HG03159 (cell line): ENCODE results near the gene ASF1B.
A peak's percentile ranks its signal among the peaks of the same experiment; 100 is the strongest.

ENCODE experiments used
- ATAC-seq: cut with Tn5 transposase; IDR thresholded peaks from one replicate; pipeline ENCODE4 v1.9.1; 2021; ENCODE audit warnings: mild to moderate bottlenecking, moderate library complexity; ENCODE audit not compliant: unreplicated experiment

ASF1B gene

DNA sequence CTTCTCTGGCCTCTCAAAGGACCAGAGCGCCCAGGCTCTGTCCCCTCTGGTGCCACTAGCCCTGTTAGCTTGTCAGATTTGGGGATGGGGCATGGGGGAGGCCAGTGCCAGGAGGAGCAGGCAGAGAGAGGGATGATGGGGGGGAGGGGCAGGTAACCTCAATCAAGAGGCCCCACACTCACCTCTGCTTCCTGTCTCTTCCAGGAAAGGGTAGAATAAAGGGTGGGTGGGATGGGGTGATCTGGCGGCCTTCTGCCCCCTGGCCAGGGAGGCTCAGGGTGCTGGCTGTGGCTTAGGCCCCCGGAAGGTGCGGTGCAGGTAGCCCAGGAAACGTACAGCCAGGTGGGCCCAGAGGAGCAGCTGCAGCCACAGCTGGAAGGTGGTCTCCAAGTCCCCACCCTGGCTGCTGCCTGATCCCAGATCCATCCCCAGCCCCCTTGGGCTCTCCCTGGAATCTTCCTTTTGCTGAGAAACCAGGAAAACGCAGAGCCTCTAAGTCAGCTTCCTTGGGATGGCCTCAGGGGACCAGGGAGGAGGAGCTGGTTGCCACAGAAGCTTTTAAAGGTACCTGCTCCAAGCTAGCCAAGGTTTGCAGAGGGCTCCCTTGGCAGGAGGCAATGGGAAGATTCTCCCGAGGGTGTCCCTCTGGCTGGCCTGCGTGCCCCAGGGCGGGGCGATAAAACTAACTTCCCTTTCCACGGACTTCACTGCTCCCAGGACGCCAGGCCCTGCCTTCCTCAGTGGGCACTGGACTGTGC is 24.2 kb downstream of the ASF1B start:
- no peak for ATAC-seq

DNA sequence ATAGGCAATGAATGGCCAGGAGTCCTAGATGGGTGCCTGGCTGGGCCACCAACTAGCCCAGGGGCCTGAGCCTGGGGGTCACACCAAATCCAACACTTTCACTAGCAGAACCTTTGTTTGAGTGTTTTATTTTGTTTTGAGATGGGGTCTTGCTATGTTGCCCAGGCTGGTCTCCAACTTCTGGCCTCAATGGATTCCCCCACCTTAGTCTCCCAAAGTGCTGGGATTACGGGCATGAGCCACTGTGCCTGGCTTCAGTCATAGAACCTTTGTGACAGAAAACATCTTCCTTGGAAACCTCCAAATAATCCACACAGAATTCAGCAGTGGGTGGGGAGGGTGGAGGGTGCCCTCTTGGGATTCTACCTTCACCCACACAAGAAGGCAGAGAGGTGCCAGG is 24.9 kb downstream of the ASF1B start:
- ATAC-seq = no peak

DNA sequence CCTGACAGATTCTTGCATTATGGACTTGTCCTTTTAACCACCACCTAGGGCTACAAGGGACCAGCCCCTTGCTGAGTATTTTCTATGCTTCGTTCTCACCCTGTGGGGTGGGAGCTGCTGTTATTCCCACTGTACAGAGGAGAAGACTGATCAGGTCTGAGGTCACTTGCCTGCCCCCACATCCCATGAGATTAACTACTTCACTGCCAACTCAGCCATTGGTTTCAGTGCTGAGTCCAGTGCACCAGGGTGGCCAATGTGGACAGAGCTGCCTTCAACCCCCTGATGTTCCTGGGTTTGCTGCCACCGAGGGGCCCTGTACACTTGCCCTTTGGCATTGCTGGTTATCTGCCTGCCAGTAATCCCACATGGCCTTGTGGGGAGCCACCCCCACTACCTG is 25.7 kb downstream of the ASF1B start:
- ATAC-seq = no peak

DNA sequence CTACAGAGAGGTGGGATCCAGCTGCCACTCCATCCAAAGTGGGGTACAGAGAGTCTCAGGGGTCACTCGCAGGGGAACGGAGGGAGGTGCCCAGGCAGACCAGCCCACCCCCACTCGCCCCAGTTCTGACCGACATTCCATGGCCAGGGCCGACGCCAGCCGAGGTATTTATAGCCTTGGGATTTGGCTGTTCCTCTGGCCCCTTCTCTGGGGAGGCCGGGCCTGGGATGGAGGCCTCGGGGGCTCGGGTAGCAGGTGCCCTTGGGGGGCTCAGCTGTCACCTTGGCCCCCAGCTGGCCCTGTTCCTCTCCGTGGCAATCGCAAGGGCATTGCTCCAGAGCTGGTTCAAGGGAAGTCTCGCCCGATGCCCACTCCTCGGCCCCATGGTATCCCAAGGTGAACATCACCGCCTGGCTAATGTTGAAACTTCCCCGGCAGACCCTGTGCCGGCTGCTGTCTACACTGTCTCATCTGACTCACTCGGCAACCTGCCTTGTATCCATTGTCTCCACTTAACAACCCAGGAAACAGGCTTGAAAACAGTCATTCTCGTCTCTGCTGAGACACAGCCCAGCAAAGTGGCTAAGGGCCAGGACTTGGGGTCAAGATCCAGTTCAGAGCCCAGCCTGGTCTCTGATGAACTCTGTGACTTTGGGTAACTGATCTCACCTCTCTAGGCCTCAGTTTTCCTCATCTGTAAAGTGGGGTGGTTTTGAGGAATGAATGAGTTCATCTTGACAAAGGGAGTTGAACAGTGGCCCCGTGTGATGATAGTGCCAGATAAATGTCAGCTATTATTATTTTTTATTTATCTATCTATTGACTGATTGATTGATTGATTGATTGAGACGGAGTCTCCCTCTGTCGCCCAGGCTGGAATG is 28.6 kb downstream of the ASF1B start:
- no peak for ATAC-seq

DNA sequence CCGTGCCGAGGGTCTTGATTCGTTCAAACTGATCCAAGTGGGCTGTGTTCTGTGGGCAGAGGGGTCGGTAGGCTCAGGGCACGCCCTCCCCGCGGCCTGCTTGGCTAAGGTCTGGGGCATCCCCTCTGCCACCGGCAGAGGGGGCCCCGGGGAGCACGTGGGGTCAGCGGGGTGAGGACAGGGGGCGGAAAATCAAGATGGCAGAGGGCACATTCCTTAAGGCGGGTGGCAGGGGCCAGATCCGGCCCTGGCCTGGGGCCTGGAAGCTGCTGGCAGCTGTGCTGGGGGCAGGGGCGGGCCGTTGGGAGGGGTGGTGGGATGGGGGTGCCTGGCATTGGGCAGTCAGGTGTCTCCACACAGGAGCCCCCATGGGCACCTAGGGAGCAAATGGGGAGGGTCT is 29.5 kb downstream of the ASF1B start:
- ATAC-seq = no peak

DNA sequence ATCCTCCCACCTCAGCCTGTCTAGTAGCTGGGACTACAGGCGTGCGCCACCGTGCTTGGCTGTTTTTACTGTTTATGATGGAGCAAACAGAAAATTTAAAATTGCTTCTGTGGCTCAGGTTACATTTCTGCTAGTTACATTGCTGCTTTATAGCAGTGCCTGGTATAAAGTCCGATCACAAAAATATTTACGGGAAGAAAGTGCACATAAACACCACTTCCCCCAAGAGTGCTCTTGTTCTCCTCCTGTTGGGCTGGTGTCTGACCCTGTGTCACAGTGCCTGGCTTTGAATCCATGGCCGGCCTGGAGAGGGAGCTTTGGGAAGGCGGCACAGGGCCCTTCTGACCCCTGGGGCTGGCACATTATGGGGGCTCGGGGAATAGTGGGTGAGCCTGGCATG is 30.7 kb downstream of the ASF1B start:
- ATAC-seq = no peak

DNA sequence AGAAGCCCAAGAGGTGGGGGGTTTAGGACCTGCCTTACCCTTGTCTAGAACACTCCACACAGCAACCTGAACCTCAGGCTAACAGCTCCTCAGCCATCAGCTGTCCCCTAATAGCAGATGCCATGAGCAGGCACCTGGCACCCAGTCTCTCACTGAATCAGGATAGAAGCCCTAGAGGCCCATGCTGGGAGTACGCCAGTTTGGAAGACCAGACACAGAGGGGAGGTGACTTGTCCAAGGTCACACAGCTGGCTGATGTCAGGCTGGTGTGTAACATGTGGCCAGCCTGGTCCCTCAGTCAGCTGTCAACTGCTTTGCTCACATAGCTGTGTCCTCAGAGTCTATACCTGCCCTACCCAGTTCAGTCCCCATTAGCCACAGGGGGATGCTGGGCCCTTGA is 33.1 kb downstream of the ASF1B start:
- ATAC-seq = no peak

DNA sequence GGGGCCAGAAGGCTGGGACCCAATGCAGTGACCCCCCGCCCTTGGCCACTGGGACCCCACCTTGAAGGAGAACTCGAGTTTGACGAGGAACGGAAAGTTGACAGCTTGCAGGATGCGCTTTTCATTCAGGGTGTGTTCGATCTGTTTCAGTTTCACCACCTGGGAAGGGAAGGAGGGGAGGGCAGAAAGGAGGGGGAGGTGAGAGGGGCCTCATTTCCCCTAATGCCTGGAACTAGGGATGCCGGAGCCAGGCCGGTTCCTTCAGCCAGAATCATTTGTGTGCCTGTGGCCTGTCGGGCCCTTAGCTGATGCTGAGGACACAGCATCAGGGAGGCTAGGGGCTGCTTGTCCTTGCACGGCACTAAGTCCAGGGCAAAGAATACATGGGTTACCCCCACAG is 33.6 kb downstream of the ASF1B start:
- no peak for ATAC-seq

DNA sequence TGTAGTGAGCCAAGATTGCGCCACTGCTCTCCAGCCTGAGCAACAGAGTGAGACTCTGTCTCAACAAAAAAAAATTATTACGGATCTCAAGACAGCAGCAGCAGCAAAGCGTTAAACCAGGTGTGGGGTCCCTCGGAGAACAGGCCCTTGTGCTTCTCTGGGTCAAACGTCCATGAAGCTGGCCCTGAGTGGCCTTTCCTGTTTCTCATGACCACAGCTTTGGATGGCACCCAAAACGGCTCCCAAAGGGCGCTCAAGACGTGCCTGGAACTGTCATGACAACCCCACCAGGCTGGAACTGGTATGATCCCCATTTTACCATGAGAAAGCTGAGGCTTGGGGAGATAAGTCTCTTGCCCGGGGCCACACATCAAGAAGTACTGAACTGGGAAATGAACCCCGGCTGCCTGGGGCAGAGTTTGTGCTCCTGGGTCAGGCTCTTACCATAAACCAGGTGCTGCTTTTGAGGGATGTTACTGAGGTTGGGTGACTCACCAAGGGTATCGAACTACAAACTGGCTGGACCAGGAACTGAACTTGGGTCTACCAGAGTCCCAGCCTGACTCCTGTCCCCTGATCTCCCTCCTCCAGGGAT is 34.2 kb downstream of the ASF1B start:
- ATAC-seq = no peak

DNA sequence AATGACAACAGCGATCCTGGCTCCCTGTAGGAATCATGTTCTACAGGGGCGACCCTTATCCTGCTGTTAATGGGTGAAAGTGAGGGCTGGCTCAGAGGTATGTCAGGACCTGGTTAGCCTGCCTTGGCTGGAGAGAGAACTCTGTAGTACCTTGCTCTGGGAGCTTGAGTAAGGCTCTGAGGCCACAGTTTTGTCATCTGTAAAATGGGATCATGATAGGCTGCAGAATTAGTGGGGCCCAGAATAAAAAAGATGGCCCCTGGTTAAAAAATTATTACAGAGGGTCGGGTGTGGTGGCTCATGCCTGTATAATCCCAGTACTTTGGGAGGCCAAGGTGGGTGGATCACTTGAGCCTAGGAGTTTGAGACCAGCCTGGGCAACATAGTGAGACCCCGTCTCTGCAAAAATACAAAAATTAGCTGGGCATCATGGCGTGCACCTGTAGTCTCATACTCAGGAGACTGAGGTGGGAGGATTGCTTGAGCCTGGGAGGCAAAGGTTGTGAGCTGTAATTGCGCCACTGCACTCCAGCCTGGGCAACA is 35.3 kb downstream of the ASF1B start:
- no peak for ATAC-seq

DNA sequence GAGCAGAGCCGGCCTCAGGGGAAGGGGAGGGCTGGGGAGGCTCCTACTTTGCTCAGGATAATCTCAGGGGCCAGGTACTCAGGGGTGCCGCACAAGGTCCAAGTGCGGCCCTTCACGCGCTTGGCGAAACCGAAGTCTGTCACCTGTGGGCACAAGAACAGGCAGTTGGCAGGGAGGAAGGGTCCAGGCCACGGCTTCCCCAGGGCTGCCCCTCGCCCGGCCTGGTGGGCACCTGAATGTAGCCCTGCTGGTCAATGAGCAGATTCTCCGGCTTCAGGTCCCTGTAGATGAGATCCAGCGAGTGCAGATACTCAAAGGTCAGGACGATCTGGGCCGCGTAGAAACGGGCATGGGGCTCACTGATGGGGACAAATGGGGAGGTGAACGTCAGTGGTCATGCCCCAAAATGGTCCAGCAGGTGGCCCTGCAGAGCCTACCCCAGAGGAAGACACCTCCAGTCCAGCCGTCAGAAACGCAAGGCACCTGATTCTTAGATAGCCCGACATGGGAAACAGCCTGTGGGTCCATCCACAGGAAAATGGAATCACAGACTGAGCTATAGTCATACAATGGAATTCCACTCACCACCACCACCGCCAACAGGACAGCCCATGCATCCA is 38.7 kb downstream of the ASF1B start:
- ATAC-seq = no peak

DNA sequence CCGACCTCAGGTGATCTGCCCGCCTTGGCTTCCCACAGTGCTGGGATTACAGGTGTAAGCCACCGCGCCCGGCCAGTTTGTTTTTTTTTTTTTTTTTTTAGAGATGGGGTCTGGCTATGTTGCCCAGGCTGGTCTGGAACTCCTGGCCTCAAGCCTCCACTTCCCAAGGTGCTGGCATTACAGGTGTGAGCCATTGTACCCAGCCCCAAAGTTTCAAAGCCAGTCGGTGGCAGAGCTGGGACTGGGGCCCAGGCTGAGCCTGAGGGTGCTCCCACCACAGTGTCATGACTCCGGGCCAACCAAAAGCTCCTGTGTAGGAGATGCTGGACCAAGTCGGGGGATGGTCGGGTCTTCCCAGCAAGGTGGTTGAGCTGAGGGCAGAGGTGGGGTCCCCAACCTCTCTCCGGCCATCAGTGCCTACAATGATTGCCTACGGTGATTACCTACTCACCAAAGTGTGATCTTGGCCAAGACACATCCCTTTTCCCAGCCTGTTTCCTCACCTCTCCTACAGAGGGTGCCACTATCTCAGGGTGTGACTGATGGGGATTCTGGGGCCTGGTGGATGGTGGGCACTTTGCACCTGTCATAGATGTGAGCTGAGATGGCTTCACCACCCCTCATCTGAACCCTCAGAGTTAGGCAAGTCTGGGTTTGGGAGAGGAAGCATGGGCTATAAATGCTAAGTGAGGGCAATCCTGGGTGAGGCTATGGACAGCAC is 40.0 kb downstream of the ASF1B start:
- no peak for ATAC-seq

DNA sequence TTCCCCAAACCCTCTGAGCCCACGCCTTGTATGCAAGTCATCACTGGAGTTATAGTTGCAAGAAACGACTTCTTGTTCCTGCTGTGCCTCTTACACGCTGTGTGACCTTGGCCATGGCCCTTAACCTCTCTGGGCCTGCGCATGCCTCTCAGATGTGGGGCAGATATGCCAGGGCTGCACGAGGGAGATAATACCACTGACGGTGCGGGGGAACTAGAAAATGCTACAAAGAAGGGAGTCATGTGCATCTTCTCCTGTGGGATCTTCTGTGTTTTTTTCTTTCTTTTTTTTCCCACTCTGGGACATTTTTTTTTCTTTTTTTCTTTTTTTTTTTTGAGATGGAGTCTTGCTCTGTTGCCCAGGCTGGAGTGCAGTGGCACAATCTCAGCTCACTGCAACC is 41.5 kb downstream of the ASF1B start:
- no peak for ATAC-seq

DNA sequence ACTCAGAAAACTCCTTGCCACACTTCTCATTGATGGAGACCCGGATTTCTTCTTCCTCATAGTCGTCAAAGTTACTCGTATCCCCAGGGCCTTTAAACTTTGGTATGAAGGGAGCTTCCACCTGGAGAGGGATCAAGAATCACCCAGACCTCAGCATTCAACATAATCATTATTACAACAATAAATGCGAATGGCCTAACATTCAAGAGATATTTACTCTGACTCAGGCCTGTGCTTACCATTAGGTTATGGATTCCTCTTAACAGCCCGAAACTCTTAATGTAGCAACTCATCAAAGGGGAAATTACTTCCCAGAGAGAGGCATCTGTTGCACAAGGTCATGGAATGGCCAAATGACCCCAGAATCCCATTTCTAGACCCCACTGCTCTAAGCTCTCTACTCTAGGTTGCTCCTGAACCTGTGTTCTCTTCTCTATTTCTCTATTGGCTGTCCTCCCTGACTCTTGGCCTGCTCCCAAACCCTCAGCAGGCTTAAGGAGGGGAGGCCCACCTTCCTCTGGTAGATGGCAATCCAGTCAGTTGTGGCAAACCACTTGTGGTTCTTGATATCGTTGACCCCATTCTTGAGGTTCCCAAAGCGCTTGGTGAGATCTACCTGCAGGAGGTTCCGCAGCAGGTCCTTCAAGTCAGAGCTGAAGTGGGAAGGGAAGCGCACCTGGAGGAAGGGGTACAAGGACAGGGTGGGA is 43.1 kb downstream of the ASF1B start:
- no peak for ATAC-seq

DNA sequence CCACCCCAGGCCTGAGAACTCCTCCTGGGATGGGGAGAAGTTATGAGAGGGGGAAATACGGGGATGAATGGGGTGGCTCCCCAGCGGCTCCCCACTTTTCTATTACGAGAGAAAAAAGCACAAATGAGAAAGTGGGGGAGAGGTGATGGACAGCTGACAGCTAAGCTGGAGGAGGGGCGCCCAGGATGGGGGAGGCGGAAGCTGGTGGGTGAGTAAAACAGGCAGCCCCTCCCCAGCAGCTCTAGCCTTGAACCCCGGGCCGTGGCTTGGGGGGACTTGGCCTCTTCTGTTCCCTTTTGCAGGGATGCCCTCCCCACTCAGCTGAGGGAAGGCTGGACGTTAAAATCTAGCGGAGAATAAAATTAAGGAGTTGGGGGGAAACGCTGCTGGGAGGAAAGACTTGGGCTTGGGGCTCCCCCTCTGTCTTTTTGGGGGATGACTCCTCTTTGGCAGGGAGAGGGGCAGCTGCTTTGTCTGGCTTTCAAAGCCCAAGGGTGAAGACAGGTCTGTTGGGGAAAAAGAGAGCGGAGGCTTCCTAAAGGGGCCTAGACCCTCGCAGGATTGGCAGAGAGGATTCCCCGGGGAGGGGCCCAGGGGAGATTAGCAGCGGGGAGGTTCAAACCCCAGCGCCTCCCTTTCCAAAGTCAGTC is 44.5 kb downstream of the ASF1B start:
- ATAC-seq = peak; percentile 5

DNA sequence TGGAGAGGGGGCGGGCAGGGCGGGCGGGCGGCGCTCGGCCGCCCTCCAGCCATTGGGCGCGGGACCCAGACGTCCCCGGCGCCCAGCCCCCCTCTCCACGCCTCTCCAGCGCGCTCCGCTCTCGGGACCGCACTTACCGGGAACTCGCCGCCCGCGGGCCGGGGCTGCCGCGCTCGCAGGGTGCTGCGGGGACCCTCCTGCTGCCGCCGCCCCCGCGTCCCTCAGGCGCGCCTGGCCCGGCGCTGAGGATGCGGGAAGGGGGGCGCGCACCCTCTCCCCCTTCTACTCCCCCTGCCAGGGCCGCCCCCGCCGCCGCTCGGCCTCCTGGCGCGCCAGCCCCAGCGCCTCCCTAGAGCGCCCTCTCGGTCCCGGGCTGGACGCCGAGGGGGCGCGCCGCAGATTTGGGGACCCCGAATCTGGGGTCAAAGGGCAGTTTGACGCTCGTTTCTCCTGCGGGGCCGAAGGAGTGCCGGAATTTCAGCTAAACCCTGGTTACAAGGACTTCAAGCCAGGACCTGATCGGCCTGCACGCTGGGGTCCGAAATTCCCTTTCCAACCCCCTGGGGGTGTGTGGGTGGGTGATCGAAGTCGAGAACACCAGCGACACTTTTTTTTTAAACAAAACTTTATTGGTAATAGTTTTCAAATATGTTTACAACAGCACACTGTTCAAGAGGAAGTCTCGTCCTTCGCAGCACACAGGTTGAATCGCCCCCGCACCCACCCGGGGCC is 45.1 kb downstream of the ASF1B start:
- ATAC-seq = peak; percentile 47

DNA sequence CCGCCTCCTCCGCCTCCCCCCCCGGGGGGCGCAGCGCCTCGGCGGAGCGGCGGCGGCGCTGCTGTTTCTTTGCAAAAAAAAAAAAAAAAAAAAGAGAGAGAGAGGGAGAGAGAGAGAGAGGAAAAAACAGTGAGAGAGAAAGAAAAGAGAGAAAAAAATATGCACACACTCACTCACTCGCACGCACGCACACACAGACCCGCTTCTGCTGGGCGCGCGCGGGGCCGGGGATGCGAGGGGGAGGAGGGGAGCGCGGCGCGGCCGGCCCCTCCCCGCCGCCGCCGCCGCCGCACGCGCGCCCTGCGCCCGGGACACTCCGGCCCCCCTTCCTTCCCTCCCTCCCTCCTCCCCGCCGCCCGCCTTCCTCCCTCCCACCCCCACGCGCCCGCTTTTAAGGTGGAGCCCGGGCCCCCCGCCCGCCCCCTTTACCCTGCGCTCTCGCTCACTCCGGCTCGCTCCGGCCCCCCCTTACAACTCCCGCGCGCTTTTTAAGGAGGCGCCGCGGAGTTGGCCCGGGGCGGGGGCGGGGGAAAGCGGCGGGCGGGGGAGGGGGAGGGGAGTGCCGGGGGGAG is 45.8 kb downstream of the ASF1B start, which contains the start of gene SAMD1:
TSS of gene SAMD1 (minus strand) at position 243 of the 572 bp plus-strand sequence.
- peak; percentile 40 for ATAC-seq
